Stimulated activated memory B cell treated with anti-CD40 and anti-IgM and Interleukin-4, amounts not matched to agents 10 μg/mL and 1 μg/mL and 100 μg/mL, for 72 hours (primary cell): ENCODE measurements around the gene GPRIN1.

Source experiments
- ATAC-seq: fragments of 150-1000 bp; cut with Tn5 transposase; 2 replicates; pipeline ENCODE4 v1.10.0; 2021
- H3K27ac Mint-ChIP-seq: one replicate; pipeline ENCODE4 v1.8.0; 2022; ENCODE audit warnings: mild to moderate bottlenecking, mixed read lengths
- H3K27me3 Mint-ChIP-seq: one replicate; pipeline ENCODE4 v1.8.0; 2022; ENCODE audit warnings: mixed read lengths
- H3K36me3 Mint-ChIP-seq: one replicate; pipeline ENCODE4 v1.8.0; 2022; ENCODE audit warnings: mixed read lengths
- H3K4me1 Mint-ChIP-seq: one replicate; pipeline ENCODE4 v1.8.0; 2022; ENCODE audit warnings: mixed read lengths
- H3K4me3 Mint-ChIP-seq: one replicate; pipeline ENCODE4 v1.8.0; 2022; ENCODE audit warnings: mild to moderate bottlenecking, moderate library complexity, mixed read lengths
- H3K9me3 Mint-ChIP-seq: one replicate; pipeline ENCODE4 v1.8.0; 2022; ENCODE audit warnings: mixed read lengths

The GPRIN1 gene

DNA sequence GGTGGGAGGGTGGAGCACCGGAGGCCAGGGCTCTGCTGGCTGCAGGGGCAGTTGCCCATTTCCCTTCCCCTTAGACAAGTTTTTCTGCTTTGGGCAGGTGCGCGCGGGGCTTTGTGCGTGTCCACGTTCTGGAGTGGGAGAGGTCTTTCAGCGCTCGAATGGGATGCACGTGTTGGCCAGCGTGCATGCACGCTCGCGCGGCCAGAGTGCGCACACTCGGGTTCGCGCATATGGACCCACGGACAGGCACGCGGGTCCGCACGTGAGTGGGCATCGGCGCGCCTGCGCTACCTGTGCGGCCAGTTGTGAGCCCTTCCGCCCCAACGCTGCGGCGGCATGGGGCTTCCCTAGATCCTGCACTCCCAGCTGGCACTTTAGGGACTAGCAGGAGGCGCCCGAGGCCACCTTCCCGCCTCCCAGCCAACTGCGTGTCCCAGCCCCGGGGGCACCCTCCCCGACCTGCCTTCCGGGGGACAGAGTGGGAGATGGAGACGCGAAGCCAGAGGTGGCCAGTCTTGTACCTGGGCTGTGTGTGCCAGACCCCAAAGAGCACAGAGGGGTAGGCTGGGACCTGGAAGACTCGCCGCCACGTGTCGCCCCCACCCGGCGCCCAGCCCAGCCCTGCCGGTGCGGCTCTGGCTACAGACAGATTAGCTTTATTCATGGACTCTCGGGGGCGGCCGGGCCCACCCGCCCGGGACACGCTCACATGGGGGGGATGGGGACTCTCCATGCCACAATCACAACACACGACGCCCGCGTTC lies 9.8 kb upstream of the GPRIN1 start:
- H3K27ac Mint-ChIP-seq: no peak overlapping the region
- H3K27me3 Mint-ChIP-seq: peaks cover 77% of the 10 kb centered on the region
- no peak for ATAC-seq
- H3K9me3 Mint-ChIP-seq: no peaks in the 10 kb centered on the region
- no peaks in the 10 kb centered on the region for H3K36me3 Mint-ChIP-seq
- peak overlapping the region; percentile 61 for H3K4me3 Mint-ChIP-seq
- peaks cover 14% of the 10 kb centered on the region for H3K4me1 Mint-ChIP-seq

DNA sequence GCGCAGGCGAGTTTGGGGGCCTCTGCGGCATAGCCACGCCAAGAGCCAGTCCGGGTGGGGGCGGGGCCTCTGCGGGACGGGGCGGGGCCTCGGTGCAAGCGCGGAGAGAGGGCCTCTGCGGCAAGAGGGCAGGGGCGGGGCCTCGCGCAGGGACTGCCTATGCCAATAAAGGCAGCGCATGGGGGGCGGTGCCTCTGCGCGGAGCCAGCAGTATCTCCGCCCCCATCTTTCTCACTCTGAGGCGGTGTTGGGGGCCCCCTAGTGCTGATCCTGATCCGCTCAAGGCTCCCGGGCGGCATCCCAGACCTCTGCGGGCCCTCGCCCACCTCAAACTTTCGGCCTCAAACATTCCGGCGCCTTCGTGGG lies 9.2 kb upstream of the GPRIN1 start:
- Mint-ChIP-seq H3K9me3 (no peaks in the 10 kb centered on the region), H3K36me3 (no peaks in the 10 kb centered on the region), H3K27ac (no peak overlapping the region), H3K4me1 (peaks cover 14% of the 10 kb centered on the region), H3K4me3 (peak overlapping the region; percentile 5), H3K27me3 (peaks cover 78% of the 10 kb centered on the region)
- peak; percentile 74 for ATAC-seq

DNA sequence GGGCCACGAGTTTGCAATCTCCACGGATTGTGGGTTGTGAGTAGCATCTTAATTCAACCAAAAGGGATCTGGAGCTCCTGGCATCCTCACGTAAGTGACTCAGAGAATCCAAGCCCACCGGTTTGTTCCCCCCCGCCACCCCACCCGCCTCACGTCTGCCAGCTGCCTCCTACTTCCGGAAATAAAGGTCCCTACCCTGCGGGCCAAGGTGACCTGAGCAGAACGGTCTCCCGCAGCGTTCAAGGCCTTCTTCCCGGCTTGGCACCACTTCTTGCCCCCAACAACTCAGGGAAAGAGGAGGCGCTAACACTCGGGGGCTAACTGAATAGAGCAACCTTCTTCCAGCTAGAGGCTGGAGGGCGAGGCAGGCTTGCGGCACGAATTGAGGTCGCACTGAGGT lies 8.8 kb upstream of the GPRIN1 start:
- peaks cover 14% of the 10 kb centered on the region for H3K4me1 Mint-ChIP-seq
- H3K27me3 Mint-ChIP-seq: peaks cover 82% of the 10 kb centered on the region
- H3K36me3 Mint-ChIP-seq: no peaks in the 10 kb centered on the region
- ATAC-seq: no peak
- H3K4me3 Mint-ChIP-seq: peak overlapping the region; percentile 5
- no peak overlapping the region for H3K27ac Mint-ChIP-seq
- no peaks in the 10 kb centered on the region for H3K9me3 Mint-ChIP-seq

DNA sequence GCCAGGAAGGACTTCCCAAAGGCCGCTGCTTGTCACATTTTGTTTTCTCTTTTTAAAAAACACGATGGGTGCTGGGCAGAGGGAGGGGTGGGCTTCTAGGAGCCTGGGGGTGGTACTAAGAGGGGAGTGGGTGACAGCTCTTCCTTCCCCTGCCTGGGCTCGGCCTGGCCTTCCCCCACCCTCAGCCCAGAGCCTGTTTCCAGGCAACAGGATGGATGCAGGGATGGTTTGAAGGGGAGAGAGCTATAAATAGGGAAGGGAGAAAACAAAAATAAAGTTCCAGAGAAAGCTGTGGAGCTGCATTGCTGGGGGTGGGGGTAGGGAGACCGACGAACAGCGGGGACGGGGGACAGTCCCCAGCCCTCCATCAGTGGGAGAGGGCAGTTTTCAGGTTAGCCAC lies 6.6 kb upstream of the GPRIN1 start:
- Mint-ChIP-seq H3K4me3 (no peak overlapping the region), H3K4me1 (peaks cover 14% of the 10 kb centered on the region), H3K36me3 (no peaks in the 10 kb centered on the region), H3K27ac (no peak overlapping the region), H3K27me3 (peaks cover 90% of the 10 kb centered on the region), H3K9me3 (no peaks in the 10 kb centered on the region)
- no peak for ATAC-seq

DNA sequence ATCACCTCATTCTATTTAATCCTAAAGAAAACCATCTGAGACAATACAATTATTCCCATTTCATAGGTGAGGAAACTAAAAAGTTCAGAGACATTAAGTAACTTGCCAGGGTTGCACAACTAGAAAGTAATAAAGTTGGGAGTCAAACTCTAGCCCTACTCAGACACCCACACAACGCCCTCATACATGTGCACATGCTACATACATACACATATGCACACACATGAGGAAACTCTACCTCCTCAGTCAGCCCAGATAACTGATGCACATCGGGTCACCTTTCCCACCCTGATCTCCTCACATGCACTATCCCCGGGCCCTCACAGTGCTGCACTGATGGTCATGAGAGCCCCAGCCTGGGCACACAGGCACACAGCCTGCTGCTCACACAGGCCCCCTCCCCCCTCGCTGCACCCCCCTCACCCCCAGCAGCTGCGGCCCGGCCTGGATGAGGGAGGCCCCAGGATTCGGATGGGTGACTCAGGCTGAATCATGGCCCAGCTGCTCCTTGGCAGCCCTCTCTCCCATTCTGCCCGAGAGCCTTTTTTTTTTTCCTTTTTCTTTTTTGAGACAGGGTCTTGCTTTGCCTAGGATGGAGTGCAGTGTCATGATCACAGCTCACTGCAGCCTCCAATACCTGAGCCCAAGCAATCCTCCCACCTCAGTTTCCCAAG lies 5.0 kb upstream of the GPRIN1 start:
- Mint-ChIP-seq H3K36me3 (no peaks in the 10 kb centered on the region), H3K4me3 (no peak overlapping the region), H3K9me3 (no peaks in the 10 kb centered on the region), H3K27me3 (peaks cover 77% of the 10 kb centered on the region), H3K27ac (no peak overlapping the region), H3K4me1 (peaks cover 5% of the 10 kb centered on the region)
- ATAC-seq: no peak

DNA sequence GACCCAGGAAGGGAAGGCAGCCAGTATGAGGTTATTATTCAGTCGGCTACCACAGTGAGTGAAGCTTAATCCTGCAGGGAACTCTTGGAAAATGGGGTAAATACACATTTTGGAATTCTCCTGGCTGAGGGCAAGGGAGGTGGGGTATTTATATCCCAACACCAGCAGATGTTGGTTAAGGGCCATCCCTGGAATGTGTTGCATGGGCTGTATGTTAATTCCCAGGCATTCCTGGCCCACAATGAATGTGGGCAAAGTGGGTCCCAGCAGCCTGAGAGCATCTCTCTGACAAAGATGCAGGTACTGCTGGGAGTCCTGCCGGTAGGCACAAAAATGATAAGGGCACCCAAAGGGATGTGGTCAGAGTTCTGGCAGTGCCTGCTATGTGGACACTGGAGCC lies 2.9 kb upstream of the GPRIN1 start:
- Mint-ChIP-seq H3K27me3 (peaks cover 56% of the 10 kb centered on the region), H3K27ac (no peak overlapping the region)

DNA sequence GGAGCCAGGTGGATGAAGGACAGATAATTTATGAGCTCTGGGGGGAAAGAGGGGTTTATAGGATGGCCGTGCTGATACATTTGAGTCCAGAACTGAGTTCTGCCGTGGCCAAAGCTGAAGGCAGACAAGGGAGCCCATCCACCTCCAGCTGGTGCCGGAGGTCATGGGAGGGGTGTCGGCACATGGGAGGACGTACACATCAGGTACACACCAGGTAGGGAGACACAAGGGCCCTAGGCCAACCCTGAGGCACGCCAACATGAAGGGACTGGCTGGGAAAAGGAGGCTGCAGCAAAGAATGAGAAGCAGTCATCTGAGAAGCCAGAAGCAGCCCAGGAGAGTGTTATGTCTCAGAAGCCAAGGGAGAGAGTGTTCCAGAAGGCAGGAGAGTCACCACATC lies 2.1 kb upstream of the GPRIN1 start:
- Mint-ChIP-seq H3K4me3 (no peak overlapping the region), H3K36me3 (no peaks in the 10 kb centered on the region), H3K27me3 (peaks cover 48% of the 10 kb centered on the region), H3K4me1 (peaks cover 11% of the 10 kb centered on the region), H3K9me3 (no peaks in the 10 kb centered on the region), H3K27ac (no peak overlapping the region)
- no peak for ATAC-seq

More for the DNA sequence above, 2.9 kb upstream of the GPRIN1 start:
- Mint-ChIP-seq H3K4me1 (peaks cover 11% of the 10 kb centered on the region), H3K9me3 (no peaks in the 10 kb centered on the region), H3K36me3 (no peaks in the 10 kb centered on the region), H3K4me3 (no peak overlapping the region)
- ATAC-seq: no peak

DNA sequence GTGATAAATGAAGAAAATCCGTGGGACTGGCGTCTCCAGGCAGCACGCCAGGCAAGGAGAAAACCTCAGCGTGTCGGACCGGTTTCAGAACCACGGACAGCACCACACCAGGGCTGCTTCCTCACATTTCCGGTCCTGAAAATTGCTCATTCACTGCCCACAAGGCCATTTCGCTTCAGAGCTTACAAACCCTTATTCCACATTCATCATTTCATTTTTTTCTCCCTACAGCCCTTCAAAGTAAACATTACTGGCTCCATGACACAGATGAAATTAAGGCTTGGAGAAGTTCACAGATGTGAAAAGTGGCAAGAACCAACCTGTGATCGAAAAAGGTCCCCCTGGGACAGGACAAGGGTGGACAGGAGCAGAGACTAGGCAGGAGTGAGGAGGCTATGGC lies 1.5 kb upstream of the GPRIN1 start:
- Mint-ChIP-seq H3K27ac (no peak overlapping the region), H3K27me3 (peaks cover 42% of the 10 kb centered on the region), H3K9me3 (no peaks in the 10 kb centered on the region), H3K36me3 (no peaks in the 10 kb centered on the region), H3K4me3 (no peak overlapping the region), H3K4me1 (peaks cover 11% of the 10 kb centered on the region)
- ATAC-seq: no peak

DNA sequence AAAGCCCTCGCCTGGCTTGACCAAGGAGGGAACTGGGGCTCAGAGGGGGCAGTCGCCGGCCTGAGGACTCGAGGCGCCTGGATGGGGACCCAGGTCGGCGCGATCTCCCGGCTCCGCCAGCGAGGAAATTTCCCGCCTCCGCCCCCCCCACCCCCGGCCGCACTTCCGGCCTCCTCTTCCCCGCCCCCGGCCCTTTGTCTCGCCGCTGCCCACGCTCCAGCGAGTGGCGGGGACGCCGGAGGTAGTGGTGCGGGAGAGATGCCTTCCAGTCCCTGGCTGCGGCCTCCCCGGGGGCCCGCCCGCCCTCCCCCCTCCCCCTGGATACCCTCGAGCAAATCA lies 448 bp upstream of the GPRIN1 start:
- H3K27me3 Mint-ChIP-seq: peaks cover 32% of the 10 kb centered on the region
- H3K4me3 Mint-ChIP-seq: peak overlapping the region; percentile 69
- no peak for ATAC-seq
- no peaks in the 10 kb centered on the region for H3K9me3 Mint-ChIP-seq
- H3K4me1 Mint-ChIP-seq: peaks cover 11% of the 10 kb centered on the region
- no peak overlapping the region for H3K27ac Mint-ChIP-seq
- no peaks in the 10 kb centered on the region for H3K36me3 Mint-ChIP-seq

DNA sequence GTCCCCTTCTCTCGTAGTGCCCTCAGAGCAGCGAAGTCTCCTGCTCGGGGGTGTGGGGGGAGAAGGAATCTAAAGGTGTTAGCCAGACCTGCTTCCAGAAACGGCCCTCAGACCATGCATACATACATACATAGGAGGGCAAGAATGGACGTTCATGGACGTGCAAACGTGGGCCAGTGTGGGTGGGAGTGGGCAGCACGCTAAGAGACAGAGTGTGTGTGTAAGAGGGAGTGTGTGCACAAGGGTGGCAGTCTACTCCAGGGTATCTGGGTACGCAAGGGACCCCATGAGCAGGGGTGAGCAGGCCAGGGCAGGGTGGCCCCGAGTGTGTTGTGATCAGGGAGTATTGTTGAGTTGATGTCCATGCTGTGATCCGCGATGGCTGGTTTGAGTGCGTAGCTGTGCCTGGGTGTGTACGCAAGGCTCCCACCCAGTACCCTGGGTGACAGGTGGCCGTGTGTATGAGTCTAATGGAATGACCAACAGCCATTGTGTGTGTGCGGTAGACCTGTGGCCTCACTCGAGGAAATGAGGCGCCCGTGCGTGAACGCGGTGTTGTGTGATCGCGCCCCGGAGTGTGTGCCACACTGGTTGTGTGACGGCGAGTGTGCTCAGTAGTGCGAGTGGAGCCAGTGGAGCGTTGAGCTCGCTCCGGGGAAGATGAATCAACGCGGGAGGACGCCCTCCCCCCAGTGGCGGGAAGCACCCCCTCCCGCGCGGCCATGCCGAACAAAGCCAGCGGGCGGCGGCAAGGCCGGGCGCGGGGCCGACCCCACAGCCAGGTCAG lies 826 bp downstream of the GPRIN1 start:
- peak overlapping the region; percentile 92 for H3K4me3 Mint-ChIP-seq

DNA sequence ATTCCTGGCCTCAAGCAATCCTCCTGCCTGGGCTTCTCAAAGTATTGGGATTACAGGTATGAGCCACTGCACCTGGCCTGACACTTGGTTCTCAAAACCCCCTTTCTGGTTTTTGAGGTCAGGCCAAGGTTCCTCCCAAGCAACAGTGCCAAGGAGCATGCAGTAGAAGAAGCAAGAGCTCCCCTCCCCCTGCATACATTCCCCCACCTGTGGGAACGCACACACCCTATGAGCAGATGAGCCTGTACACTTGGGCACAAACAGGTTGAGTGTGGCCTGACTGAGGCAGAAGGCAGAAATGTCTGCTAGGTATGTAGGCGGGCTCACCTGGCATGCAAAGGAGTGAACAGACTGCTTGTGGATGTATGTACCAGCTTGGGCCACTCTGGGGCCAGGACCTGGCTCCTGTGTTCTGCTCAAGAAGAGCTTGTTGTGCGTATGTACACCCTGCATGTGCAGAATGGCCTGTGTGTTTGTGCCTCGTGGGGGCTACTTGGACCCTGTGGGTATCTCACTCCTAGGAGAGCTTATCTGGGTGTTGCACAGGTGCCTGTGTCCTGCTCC lies 1.7 kb downstream of the GPRIN1 start:
- ATAC-seq: no peak
- Mint-ChIP-seq H3K4me1 (peaks cover 11% of the 10 kb centered on the region), H3K36me3 (no peaks in the 10 kb centered on the region), H3K4me3 (peak overlapping the region; percentile 92), H3K27ac (no peak overlapping the region), H3K27me3 (peaks cover 16% of the 10 kb centered on the region), H3K9me3 (no peaks in the 10 kb centered on the region)

More for the DNA sequence above, 826 bp downstream of the GPRIN1 start:
- peak; percentile 53 for ATAC-seq
- H3K36me3 Mint-ChIP-seq: no peaks in the 10 kb centered on the region
- peaks cover 11% of the 10 kb centered on the region for H3K4me1 Mint-ChIP-seq
- peaks cover 24% of the 10 kb centered on the region for H3K27me3 Mint-ChIP-seq
- H3K9me3 Mint-ChIP-seq: no peaks in the 10 kb centered on the region
- peak overlapping the region; percentile 47 for H3K27ac Mint-ChIP-seq

DNA sequence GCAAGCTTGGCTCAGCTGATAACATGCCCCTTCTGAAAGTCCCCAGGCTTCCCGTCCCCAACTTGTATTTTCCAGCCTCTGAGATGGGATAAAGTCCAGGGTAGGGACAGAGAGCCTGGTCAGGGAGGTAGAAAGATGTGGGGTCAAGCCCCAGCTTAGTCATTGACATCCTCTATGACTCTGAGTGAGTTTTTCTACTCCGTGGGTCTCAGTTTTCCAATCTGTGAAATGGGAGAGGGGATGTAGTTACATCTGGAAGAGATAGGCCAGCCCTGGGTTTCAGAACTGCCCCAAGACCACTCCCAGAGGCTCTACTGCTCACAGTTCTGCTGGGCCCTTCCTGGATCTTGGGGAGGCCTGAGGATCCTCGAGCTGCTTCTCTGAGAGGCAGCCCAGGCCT lies 3.1 kb downstream of the GPRIN1 start:
- H3K36me3 Mint-ChIP-seq: no peaks in the 10 kb centered on the region
- H3K27ac Mint-ChIP-seq: no peak overlapping the region
- ATAC-seq: no peak
- H3K9me3 Mint-ChIP-seq: no peaks in the 10 kb centered on the region
- peaks cover 11% of the 10 kb centered on the region for H3K4me1 Mint-ChIP-seq
- H3K4me3 Mint-ChIP-seq: no peak overlapping the region
- H3K27me3 Mint-ChIP-seq: peaks cover 7% of the 10 kb centered on the region

DNA sequence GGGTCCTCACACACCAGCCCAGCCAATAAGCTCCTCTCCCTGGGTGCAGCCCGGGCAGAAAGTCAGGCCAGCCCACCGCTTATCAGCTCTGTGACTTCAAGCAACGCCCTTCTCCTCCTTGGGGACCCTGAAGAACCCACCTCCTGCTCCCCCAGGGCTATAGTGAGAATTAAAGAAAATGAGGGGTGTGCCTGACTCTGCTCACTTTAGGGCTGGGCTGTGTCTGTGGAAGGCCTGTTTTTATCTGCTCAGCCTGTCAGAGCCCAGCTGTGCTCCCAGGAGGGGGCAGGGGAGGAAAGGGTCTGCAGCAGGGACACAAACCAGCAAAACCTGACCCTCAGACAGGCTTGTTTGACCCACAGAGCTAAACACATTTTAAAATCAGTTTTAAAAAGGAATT lies 3.9 kb downstream of the GPRIN1 start:
- no peak for ATAC-seq
- peaks cover 11% of the 10 kb centered on the region for H3K4me1 Mint-ChIP-seq
- H3K4me3 Mint-ChIP-seq: no peak overlapping the region
- no peaks in the 10 kb centered on the region for H3K27me3 Mint-ChIP-seq
- no peak overlapping the region for H3K27ac Mint-ChIP-seq
- H3K36me3 Mint-ChIP-seq: no peaks in the 10 kb centered on the region
- H3K9me3 Mint-ChIP-seq: no peaks in the 10 kb centered on the region

DNA sequence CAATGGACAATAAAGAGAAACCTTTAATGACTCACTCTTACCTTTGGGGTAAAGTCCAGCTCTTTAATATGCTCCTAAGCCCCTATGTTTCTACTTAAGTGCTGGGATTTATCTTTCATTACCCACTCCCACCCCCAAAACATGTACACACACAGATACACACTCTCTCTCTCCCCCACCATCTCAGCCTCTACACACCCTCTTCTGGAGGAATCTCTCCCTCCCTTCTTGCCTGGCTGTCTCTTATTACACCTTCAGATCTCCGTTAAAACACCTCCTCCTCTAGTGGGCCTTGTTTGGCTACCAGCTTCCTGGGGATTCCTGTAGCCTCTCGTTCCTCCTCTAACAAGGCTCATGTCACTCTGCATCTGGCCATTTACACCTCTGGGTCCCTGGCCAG lies 6.9 kb downstream of the GPRIN1 start:
- ATAC-seq: no peak
- no peak overlapping the region for H3K4me3 Mint-ChIP-seq
- H3K36me3 Mint-ChIP-seq: peaks cover 6% of the 10 kb centered on the region
- H3K9me3 Mint-ChIP-seq: no peaks in the 10 kb centered on the region
- H3K27ac Mint-ChIP-seq: no peak overlapping the region
- no peaks in the 10 kb centered on the region for H3K27me3 Mint-ChIP-seq
- no peaks in the 10 kb centered on the region for H3K4me1 Mint-ChIP-seq

DNA sequence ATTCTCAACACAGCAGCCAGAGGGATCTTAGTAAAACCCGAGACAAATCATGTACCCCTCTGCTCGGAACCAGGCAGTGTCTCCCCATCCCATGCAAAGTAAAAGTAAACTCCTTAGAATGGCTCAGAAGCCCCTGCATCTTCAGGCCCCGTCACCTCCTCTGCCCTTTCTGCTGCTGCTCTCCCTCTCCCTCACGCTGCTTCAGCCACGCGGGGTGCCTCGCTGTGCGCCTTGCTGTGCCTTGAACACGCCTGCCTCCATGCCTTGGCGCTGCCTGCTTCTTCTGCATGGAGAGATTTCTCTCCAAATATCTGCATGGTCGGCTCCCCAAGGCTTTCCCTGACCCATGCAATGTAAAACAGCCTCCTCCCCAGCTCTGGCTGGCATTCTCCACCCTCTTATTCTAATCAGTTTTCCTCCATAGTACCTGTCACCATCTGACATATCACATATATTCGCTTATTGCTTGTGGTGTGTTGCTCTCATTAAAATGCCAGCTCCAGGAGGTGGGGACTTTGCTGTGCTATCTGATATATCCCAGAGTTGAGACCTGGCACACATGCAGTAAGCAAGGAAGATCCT lies 8.0 kb downstream of the GPRIN1 start:
- Mint-ChIP-seq H3K27ac (no peak overlapping the region), H3K9me3 (no peaks in the 10 kb centered on the region), H3K36me3 (peaks cover 6% of the 10 kb centered on the region), H3K27me3 (no peaks in the 10 kb centered on the region), H3K4me1 (no peaks in the 10 kb centered on the region), H3K4me3 (no peak overlapping the region)
- ATAC-seq: no peak
